OCI-LY7 (cell line): ENCODE results near the gene ATP11A.

Source experiments
- EZH2phosphoT487 ChIP-seq: fragments of 200-600 bp; sonication (generic); IDR thresholded peaks from 2 replicates; pipeline ENCODE4 v1.6.1; 2018; ENCODE audit warnings: low read depth, borderline replicate concordance, mild to moderate bottlenecking, mixed run types, antibody characterized with exemption, low read length, moderate library complexity, mixed read lengths
- TF ChIP-seq, protein P1 (sequence below): fragments of 200-600 bp; sonication (generic); conservative IDR thresholded peaks from 2 replicates; pipeline ENCODE4 v1.5.1; 2014; ENCODE audit warnings: mild to moderate bottlenecking, antibody characterized with exemption, low read length, moderate library complexity, mixed read lengths

DNA sequence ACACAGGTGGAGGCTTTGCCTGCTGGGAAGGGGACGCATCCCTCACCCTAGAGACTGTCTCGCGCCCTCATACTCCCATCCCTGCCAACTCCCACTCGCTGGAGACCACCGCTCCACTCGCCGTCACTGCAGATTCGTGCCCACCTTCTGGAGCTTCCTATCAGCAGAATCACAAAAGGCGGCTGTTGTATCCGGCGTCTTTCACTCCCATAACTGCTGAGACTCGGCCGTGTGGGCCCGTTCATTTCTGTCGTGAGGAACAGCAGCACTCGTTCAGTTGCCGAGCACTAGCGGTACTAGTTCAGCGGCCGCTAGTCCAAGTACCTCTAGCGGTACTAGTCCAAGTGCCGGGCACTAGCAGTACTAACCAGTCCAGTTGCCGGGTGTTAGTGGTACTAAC, 154.6 kb downstream of the ATP11A start:
- TF ChIP-seq, protein P1, sequence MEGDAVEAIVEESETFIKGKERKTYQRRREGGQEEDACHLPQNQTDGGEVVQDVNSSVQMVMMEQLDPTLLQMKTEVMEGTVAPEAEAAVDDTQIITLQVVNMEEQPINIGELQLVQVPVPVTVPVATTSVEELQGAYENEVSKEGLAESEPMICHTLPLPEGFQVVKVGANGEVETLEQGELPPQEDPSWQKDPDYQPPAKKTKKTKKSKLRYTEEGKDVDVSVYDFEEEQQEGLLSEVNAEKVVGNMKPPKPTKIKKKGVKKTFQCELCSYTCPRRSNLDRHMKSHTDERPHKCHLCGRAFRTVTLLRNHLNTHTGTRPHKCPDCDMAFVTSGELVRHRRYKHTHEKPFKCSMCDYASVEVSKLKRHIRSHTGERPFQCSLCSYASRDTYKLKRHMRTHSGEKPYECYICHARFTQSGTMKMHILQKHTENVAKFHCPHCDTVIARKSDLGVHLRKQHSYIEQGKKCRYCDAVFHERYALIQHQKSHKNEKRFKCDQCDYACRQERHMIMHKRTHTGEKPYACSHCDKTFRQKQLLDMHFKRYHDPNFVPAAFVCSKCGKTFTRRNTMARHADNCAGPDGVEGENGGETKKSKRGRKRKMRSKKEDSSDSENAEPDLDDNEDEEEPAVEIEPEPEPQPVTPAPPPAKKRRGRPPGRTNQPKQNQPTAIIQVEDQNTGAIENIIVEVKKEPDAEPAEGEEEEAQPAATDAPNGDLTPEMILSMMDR = no peak
- no peak for TF ChIP-seq EZH2phosphoT487
